Left ventricle myocardium inferior (tissue), 1 donor: ENCODE data around the gene SLC25A21. TPM values are rescaled to one million over a fixed set of nuclear protein-coding genes. Genes with fewer than 3 reads are reported as not detected.

Experiments used
- DNase-seq: peaks from one replicate; pipeline ENCODE4 v3.0.0-alpha.2; 2020
- H3K27ac ChIP-seq: fragments of 200-600 bp; replicated peaks from 2 replicates; pipeline ENCODE4 v1.8.0; 2021
- H3K27me3 ChIP-seq: fragments of 200-600 bp; 2 replicates; pipeline ENCODE4 v1.8.0; 2021; ENCODE audit warnings: low read depth
- H3K36me3 ChIP-seq: fragments of 200-600 bp; 2 replicates; pipeline ENCODE4 v1.8.0; 2021
- H3K4me1 ChIP-seq: fragments of 200-600 bp; 2 replicates; pipeline ENCODE4 v1.8.0; 2021
- H3K4me3 ChIP-seq: fragments of 200-600 bp; 2 replicates; pipeline ENCODE4 v1.8.0; 2021; ENCODE audit warnings: mild to moderate bottlenecking, moderate library complexity
- H3K9me3 ChIP-seq: fragments of 200-600 bp; replicated peaks from 2 replicates; pipeline ENCODE4 v1.8.0; 2021
- intact Hi-C: fragments of 100-400 bp; cut with micrococcal nuclease; formaldehyde crosslinking; loops from one replicate; pipeline ENCODE4 v1.11.0; 2022
- total RNA-seq: library from RNA; stranded (reverse); fragmentation: NEBNext Ultra II Directional; extraction: Animal tissue kit (Norgen Biotek cat#: 25700); gene quantifications from one replicate; pipeline ENCODE4 v1.2.1, GENCODE V29; 2021
- TF ChIP-seq, protein P1 (sequence below): fragments of 200-600 bp; IDR thresholded peaks from 2 replicates; pipeline ENCODE4 v1.8.0; 2021; ENCODE audit warnings: antibody characterized with exemption, mild to moderate bottlenecking, borderline replicate concordance
- donor health status: DM: no; HTN: yes; CAD: no; lungs with severe emphysema.

Gene SLC25A21
- total RNA-seq, 1 donor from 2014 or later, result 0.77 TPM

DNA sequence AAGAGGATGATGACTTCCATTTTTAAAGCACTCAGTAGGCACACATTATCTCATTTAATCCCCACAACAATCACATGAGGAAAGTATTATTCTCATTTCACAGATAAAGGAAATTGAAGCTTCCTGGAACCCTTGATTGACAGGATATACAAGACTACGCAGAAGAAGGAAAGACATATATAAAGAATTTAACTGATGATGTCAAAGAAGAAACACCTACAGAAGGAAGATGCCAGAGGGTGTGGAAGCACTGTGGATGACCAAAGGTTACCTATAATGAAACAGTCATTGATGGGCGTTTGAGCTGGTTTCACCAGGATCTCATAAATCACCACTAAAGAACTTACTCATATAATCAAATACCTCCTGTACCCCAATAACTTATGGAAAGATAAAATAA is 197.4 kb downstream of the SLC25A21 start:
- Histone ChIP-seq H3K9me3 (no peaks in the 10 kb centered on the region), H3K36me3 (no peaks in the 10 kb centered on the region), H3K4me1 (no peaks in the 10 kb centered on the region), H3K4me3 (no peak overlapping the region), H3K27me3 (no peaks in the 10 kb centered on the region), H3K27ac (no peak overlapping the region)
- DNase-seq, result no peak
- intact Hi-C loops, result no loop called here
- TF ChIP-seq, protein P1, sequence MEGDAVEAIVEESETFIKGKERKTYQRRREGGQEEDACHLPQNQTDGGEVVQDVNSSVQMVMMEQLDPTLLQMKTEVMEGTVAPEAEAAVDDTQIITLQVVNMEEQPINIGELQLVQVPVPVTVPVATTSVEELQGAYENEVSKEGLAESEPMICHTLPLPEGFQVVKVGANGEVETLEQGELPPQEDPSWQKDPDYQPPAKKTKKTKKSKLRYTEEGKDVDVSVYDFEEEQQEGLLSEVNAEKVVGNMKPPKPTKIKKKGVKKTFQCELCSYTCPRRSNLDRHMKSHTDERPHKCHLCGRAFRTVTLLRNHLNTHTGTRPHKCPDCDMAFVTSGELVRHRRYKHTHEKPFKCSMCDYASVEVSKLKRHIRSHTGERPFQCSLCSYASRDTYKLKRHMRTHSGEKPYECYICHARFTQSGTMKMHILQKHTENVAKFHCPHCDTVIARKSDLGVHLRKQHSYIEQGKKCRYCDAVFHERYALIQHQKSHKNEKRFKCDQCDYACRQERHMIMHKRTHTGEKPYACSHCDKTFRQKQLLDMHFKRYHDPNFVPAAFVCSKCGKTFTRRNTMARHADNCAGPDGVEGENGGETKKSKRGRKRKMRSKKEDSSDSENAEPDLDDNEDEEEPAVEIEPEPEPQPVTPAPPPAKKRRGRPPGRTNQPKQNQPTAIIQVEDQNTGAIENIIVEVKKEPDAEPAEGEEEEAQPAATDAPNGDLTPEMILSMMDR, result no peak

DNA sequence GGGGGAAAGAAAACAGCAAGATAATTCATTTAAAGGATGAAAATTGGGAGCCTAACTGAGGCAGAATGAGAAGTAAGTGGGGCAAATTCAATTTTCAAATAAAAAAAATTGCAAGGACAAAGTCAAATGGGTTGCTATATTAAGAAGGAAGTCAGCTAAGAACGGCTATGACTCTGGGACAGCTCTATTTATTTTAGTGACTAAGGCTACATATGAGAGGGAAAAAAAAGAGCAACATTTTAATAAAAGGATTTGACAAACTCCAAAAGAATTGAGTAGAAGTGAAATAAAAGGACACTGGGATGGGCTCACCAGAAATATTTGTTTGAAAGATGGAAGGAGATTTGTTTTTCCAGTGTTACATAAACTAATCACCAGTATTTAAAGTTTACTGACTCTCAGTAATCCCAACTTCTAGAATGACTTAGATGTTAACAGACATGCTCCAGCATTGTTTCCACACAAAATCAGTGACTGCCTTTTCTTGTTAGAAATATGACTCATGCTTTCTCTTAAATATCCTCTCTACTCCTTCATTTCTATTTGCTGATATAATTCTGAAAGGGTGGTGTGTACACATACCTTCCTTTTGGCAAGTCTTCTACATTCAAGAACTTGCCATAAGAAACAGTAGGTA is 198.5 kb downstream of the SLC25A21 start:
- TF ChIP-seq, protein P1, result no peak
- H3K4me1 ChIP-seq, result no peaks in the 10 kb centered on the region
- H3K9me3 ChIP-seq, result no peaks in the 10 kb centered on the region
- no peak overlapping the region for H3K27ac ChIP-seq
- H3K36me3 ChIP-seq, result no peaks in the 10 kb centered on the region
- intact Hi-C loops, result no loop called here
- no peaks in the 10 kb centered on the region for H3K27me3 ChIP-seq
- no peak overlapping the region for H3K4me3 ChIP-seq
- no peak for DNase-seq

DNA sequence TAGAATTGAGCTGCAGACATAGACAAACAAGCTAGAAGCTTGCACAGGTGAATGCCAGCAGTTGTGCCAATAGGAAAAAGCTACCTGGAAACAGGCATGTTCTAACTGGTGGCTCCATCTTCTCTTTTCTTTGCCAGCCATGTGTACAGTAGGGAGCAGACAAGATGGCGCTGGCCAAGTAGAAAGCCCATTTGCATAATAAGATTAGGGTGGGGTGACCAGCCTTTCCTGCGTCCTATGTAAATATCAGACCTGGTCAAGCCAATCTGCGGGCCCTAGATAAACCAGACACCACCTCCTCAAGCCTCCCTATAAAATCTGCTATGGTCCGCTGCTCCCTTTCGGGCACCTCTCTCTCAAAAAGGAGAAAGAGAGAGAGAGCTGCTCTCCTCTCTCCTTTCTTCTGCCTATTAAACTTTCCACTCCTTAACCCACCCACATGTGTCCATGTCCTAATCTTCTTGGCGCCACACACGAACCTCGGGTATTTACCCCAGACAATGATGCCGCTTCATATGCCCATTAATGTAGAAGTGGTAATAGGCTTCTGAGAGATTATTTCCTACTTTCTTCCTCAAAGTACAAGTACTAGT is 201.0 kb downstream of the SLC25A21 start:
- H3K4me1 ChIP-seq, result no peaks in the 10 kb centered on the region
- no peak overlapping the region for H3K27ac ChIP-seq
- no peaks in the 10 kb centered on the region for H3K36me3 ChIP-seq
- H3K27me3 ChIP-seq, result no peaks in the 10 kb centered on the region
- DNase-seq, result no peak
- TF ChIP-seq, protein P1, result no peak
- intact Hi-C loops, result no loop called here
- no peaks in the 10 kb centered on the region for H3K9me3 ChIP-seq
- no peak overlapping the region for H3K4me3 ChIP-seq

- no peak for DNase-seq
- H3K9me3 ChIP-seq, result no peaks in the 10 kb centered on the region
- no peaks in the 10 kb centered on the region for H3K36me3 ChIP-seq
- TF ChIP-seq, protein P1, result no peak
- intact Hi-C loops, result no loop called here
- H3K4me3 ChIP-seq, result no peak overlapping the region
- no peaks in the 10 kb centered on the region for H3K4me1 ChIP-seq
- no peaks in the 10 kb centered on the region for H3K27me3 ChIP-seq
- no peak overlapping the region for H3K27ac ChIP-seq
These were observed 204.4 kb downstream of the SLC25A21 start for GRCh38 chr14:36967892-36968555.

GRCh38 chr14:36955967-36956366 is 216.4 kb downstream of the SLC25A21 start:
- Histone ChIP-seq H3K36me3 (no peaks in the 10 kb centered on the region), H3K4me1 (no peaks in the 10 kb centered on the region), H3K27me3 (peaks cover 6% of the 10 kb centered on the region), H3K9me3 (no peaks in the 10 kb centered on the region), H3K4me3 (no peak overlapping the region), H3K27ac (no peak overlapping the region)
- intact Hi-C loops, result no loop called here
- TF ChIP-seq, protein P1, result no peak
- no peak for DNase-seq
